Spleen (tissue), 11 donors: ENCODE measurements around the gene FAM3B. TPM values are rescaled to one million over a fixed set of nuclear protein-coding genes. Genes with fewer than 3 reads are reported as not detected.
"Not testable (repeated sequence)": the region's sequence is repeated elsewhere in the genome, so short reads cannot be mapped to it uniquely, and the experiment has no call there.

Source experiments
- DNase-seq: peaks from one replicate; pipeline ENCODE4 v3.0.0-alpha.2; 2020
- H3K27ac ChIP-seq, 8 donors: fragments of 200-600 bp; sonication (generic) in 7 of 8; 1 replicate in 4 of 8; 2 replicates in 4 of 8; pipeline versions ENCODE4 v1.5.0 to v1.8.0; 2016 to 2021; ENCODE audit warnings: inconsistent platforms in 4 of 8, mild to moderate bottlenecking in 4 of 8, moderate library complexity in 1 of 8
- H3K27me3 ChIP-seq, 7 donors: fragments of 200-600 bp; sonication (generic) in 6 of 7; replicated peaks in 1 of 7; 1 replicate in 4 of 7; 2 replicates in 3 of 7; pipeline versions ENCODE4 v1.5.0 to v1.8.0; 2016 to 2021; ENCODE audit warnings: inconsistent platforms in 3 of 7, mild to moderate bottlenecking in 1 of 7
- H3K36me3 ChIP-seq, 6 donors: fragments of 200-600 bp; sonication (generic) in 5 of 6; 1 replicate in 4 of 6; 2 replicates in 2 of 6; pipeline versions ENCODE4 v1.5.0 to v1.8.0; 2016 to 2021; ENCODE audit warnings: inconsistent platforms in 2 of 6
- H3K4me1 ChIP-seq, 6 donors: fragments of 200-600 bp; sonication (generic) in 5 of 6; 1 replicate in 3 of 6; 2 replicates in 3 of 6; pipeline versions ENCODE4 v1.5.0 to v1.8.0; 2016 to 2021; ENCODE audit warnings: inconsistent platforms in 3 of 6
- H3K4me3 ChIP-seq, 8 donors: fragments of 200-600 bp; sonication (generic) in 7 of 8; 1 replicate in 4 of 8; 2 replicates in 4 of 8; pipeline versions ENCODE4 v1.5.0 to v1.8.0; 2016 to 2021; ENCODE audit warnings: inconsistent platforms in 4 of 8, mild to moderate bottlenecking in 4 of 8, moderate library complexity in 2 of 8
- H3K9me3 ChIP-seq, 8 donors: fragments of 200-600 bp; sonication (generic) in 7 of 8; 1 replicate in 4 of 8; 2 replicates in 4 of 8; pipeline versions ENCODE4 v1.5.0 to v1.8.0; 2016 to 2021; ENCODE audit warnings: inconsistent platforms in 4 of 8
- POLR2A ChIP-seq, 3 donors: fragments of 450-650 bp; IDR thresholded peaks; one replicate each; pipeline ENCODE4 v1.5.1; 2017; ENCODE audit warnings: antibody characterized with exemption in 3 of 3, mild to moderate bottlenecking in 1 of 3
- POLR2AphosphoS5 ChIP-seq, 3 donors: sonication (generic); formaldehyde crosslinking; IDR thresholded peaks; one replicate each; pipeline ENCODE4 v1.5.1; 2017; ENCODE audit warnings: antibody characterized with exemption in 3 of 3
- WGBS, 5 donors: extraction: QIAGEN DNeasy Blood & Tissue Kit in 3 of 5; methylation state at CpG; one replicate each; pipeline versions ENCODE4 v1.1.5 to v1.1.7; 2013 to 2018; 5-methylcytosine and 5-hydroxymethylcytosine counted together
- intact Hi-C: fragments of 100-400 bp; cut with DNase I; formaldehyde crosslinking; loops from one replicate; pipeline ENCODE4 v1.15.0; 2023; ENCODE audit warnings: low total_unique reads
- polyA plus RNA-seq, 3 donors: library from polyadenylated mRNA; stranded (reverse); fragments of 200-250 nt; gene quantifications; one replicate each; pipeline ENCODE4 v1.2.1, GENCODE V29; 2013
- total RNA-seq, 7 donors: library from RNA; depleted of rRNA in 3 of 7; stranded (reverse); fragments of >200 nt in 3 of 7; fragmentation: NEBNext Ultra II Directional in 4 of 7; extraction: Animal tissue kit (Norgen Biotek cat#: 25700) in 4 of 7; gene quantifications; one replicate each; pipeline versions ENCODE4 v1.1.0 to v1.2.1, GENCODE V29; 2016 to 2021
- TF ChIP-seq, protein P1 (sequence below), 11 experiments: fragments of 200-600 bp in 7 of 11; fragments of 450-650 bp in 4 of 11; sonication (generic) in 4 of 11; IDR thresholded peaks in 8 of 11; conservative IDR thresholded peaks in 3 of 11; 1 replicate in 7 of 11; 2 replicates in 4 of 11; pipeline versions ENCODE4 v1.4.0 to v1.8.0; 2016 to 2021; ENCODE audit warnings: antibody characterized with exemption in 11 of 11, inconsistent platforms in 4 of 11, mild to moderate bottlenecking in 1 of 11
- donor health status: healthy with polysubstance abuse.
- donor health status: DM: no; HTN: no; CAD: no; lungs with moderate emphysema.
- donor health status: DM: no; HTN: no; CAD: no.
- donor health status: Bipolar disorder and iron deficiency.
- donor health status: healthy.
- donor health status: DM: no; HTN: no; CAD: no.
- donor health status: DM: yes; HTN: yes; CAD: no.

Gene FAM3B
- total and polyA plus RNA-seq, 10 donors = 0.77 to 1.9 (median 1.3) TPM; not detected in 3

DNA sequence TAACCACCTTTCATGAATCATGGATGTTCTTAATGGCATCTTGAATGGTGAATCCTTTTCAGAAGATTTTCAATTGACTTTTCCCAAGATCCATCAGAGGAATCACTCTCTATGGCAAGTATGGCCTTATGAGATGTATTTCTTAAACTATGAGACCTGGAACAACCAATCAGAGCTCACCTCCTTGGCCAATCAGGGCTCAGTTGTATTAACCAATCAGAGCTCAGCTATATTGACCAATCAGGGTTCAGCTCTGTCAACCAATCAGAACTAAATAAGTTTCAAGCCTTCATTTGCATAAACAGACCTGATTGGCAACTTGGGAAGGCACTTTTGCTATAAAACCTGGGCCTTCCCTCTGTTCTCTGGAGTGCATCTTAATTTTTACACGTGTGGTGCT lies 13.6 kb upstream of the FAM3B start:
- intact Hi-C loops = no loop called here
- H3K27me3 ChIP-seq = peaks cover 0 to 9% (median 0%) of the 10 kb centered on the region in 7 donors

DNA sequence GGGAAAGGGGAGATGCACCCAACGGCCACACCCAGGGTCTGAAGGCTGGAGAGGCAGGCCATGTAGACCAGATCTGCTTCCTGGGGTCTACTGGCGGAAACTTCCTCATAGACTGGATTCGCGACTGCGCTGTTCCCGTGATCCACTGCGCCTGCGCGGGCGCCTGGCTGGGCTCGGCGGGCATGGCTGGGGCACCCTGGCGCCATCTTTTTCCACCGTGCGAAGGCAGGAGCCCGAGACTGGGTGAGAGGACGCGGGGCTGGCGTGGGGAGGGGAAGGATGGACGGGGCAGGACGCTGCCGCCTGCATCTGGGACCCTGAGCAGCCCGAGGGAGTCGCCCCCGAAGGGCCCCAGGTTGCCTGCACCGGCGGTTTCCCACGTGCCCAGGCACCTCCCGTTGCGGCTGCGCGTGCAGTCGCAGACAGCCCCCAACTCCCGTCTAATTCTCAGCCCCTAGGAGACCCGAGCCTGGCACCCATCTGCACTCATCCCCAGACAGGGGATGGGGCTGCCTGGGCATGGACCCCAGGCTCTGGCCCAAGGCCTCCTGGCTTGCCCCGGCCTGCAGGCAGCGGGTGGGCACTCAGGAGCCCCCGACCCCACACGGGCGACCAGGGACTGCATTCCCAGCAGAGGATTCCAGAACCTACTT lies 12.4 kb upstream of the FAM3B start:
- Histone ChIP-seq H3K4me3 (no peak overlapping the region), H3K9me3 (peaks cover 0 to 29% (median 5%) of the 10 kb centered on the region in 8 donors), H3K27me3 (peaks cover 0 to 17% (median 0%) of the 10 kb centered on the region in 7 donors), H3K27ac (no peak overlapping the region), H3K4me1 (no peaks in the 10 kb centered on the region), H3K36me3 (no peaks in the 10 kb centered on the region)
- intact Hi-C loops = no loop called here
- DNase-seq = no peak
- WGBS, 5 donors = 93 to 97% (median 95%) methylated on average over 37 to 40 of the region's 40 CpGs
- no peak for TF ChIP-seq POLR2AphosphoS5 (IDR thresholded peaks at IDR 0.05)
- TF ChIP-seq, protein P1, sequence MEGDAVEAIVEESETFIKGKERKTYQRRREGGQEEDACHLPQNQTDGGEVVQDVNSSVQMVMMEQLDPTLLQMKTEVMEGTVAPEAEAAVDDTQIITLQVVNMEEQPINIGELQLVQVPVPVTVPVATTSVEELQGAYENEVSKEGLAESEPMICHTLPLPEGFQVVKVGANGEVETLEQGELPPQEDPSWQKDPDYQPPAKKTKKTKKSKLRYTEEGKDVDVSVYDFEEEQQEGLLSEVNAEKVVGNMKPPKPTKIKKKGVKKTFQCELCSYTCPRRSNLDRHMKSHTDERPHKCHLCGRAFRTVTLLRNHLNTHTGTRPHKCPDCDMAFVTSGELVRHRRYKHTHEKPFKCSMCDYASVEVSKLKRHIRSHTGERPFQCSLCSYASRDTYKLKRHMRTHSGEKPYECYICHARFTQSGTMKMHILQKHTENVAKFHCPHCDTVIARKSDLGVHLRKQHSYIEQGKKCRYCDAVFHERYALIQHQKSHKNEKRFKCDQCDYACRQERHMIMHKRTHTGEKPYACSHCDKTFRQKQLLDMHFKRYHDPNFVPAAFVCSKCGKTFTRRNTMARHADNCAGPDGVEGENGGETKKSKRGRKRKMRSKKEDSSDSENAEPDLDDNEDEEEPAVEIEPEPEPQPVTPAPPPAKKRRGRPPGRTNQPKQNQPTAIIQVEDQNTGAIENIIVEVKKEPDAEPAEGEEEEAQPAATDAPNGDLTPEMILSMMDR (IDR thresholded peaks at IDR 0.05 in 8 of 11, conservative IDR thresholded peaks at IDR 0.05 in 3 of 11) = no peak
- no peak for TF ChIP-seq POLR2A (IDR thresholded peaks at IDR 0.05)

More for the DNA sequence above, 13.6 kb upstream of the FAM3B start:
- no peak overlapping the region for H3K4me3 ChIP-seq
- H3K4me1 ChIP-seq = no peaks in the 10 kb centered on the region
- no peak for TF ChIP-seq POLR2A (IDR thresholded peaks at IDR 0.05)
- TF ChIP-seq POLR2AphosphoS5 (IDR thresholded peaks at IDR 0.05) = no peak
- TF ChIP-seq, protein P1 (IDR thresholded peaks at IDR 0.05 in 8 of 11, conservative IDR thresholded peaks at IDR 0.05 in 3 of 11) = no peak
- peaks cover 0 to 37% (median 5%) of the 10 kb centered on the region in 8 donors for H3K9me3 ChIP-seq
- no peak for DNase-seq
- H3K27ac ChIP-seq = no peak overlapping the region
- no peaks in the 10 kb centered on the region for H3K36me3 ChIP-seq
- 74 to 91% (median 82%) methylated on average over 1 of the region's 1 CpG for WGBS, 5 donors

GRCh38 chr21:41307219-41307618 lies 9.4 kb upstream of the FAM3B start:
- Histone ChIP-seq H3K27ac (no peak overlapping the region), H3K27me3 (peaks cover 0 to 35% (median 0%) of the 10 kb centered on the region in 7 donors), H3K36me3 (no peaks in the 10 kb centered on the region), H3K4me1 (no peaks in the 10 kb centered on the region), H3K4me3 (no peak overlapping the region), H3K9me3 (peaks cover 0 to 19% (median 3%) of the 10 kb centered on the region in 8 donors)
- TF ChIP-seq, protein P1 (IDR thresholded peaks at IDR 0.05 in 8 of 11, conservative IDR thresholded peaks at IDR 0.05 in 3 of 11) = no peak
- TF ChIP-seq POLR2A (IDR thresholded peaks at IDR 0.05) (no peak), POLR2AphosphoS5 (IDR thresholded peaks at IDR 0.05) (no peak)
- intact Hi-C loops = no loop called here
- DNase-seq = no peak

DNA sequence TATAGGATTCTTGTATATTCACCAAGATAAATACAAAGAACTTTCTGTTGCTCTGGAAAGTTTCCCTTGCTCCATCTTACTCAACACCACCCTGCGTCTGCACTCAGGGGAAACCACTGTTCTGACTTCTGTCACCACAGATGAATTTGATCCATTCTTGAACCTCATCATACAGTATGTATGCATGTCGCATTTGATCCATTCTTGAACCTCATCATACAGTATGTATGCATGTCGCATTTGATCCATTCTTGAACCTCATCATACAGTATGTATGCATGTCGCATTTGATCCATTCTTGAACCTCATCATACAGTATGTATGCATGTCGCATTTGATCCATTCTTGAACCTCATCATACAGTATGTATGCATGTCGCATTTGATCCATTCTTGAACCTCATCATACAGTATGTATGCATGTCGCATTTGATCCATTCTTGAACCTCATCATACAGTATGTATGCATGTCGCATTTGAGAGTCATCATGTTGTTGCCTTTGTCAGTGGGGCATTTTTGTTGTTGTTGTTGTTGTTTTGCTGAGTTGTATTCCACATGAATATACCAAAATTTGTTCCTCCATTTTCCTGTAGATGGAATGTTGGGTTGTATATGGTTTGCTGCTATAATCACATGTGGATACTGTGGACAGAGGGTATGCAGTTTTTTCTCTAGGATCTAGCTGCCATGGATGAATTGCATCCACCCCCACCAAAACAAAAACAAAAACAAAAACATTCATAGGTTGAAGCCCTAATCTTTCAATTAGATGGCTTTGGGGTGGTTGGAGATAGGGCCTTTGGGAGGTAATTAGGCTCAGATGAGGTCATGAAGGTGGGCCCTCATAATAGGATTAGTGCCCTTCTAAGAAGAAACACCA lies 3.1 kb upstream of the FAM3B start:
- H3K27ac ChIP-seq, intact Hi-C loops, H3K9me3 ChIP-seq, H3K36me3 ChIP-seq, DNase-seq, H3K4me3 ChIP-seq: not testable (repeated sequence)
- Histone ChIP-seq H3K27me3 (peaks cover 0 to 62% (median 13%) of the 10 kb centered on the region in 7 donors), H3K4me1 (peaks cover 3 to 21% (median 14%) of the 10 kb centered on the region in 6 donors)
- 87 to 98% (median 96%) methylated on average over 4 to 6 of the region's 8 CpGs for WGBS, 5 donors
